ENCODE results near the gene LRRC27.

The LRRC27 gene

GRCh38 chr10:132392811-132393694, 61.1 kb downstream of the LRRC27 start:
- DNase-seq = no peak

GRCh38 chr10:132393695-132394181, 61.7 kb downstream of the LRRC27 start:
- DNase-seq = no peak

GRCh38 chr10:132394201-132394811, 62.3 kb downstream of the LRRC27 start:
- no peak for DNase-seq

GRCh38 chr10:132394936-132395703, 63.1 kb downstream of the LRRC27 start:
- DNase-seq = no peak

- no peak for DNase-seq
Measured at GRCh38 chr10:132395704-132396493, 63.9 kb downstream of the LRRC27 start.

- no peak for DNase-seq
Measured at GRCh38 chr10:132396494-132397035, 64.6 kb downstream of the LRRC27 start.

GRCh38 chr10:132397036-132397541, 65.1 kb downstream of the LRRC27 start, which contains the start of gene PWWP2B:
Gene PWWP2B (plus strand): TSS chr10:132397200. CDS start chr10:132397227, 27 bp downstream.
- DNase-seq = peak; percentile 21

GRCh38 chr10:132397671-132398565, 65.9 kb downstream of the LRRC27 start:
- DNase-seq = peak; percentile 38

- DNase-seq = no peak
Measured at GRCh38 chr10:132398566-132398991, 66.6 kb downstream of the LRRC27 start.

GRCh38 chr10:132399117-132400035, 67.4 kb downstream of the LRRC27 start:
- no peak for DNase-seq

GRCh38 chr10:132400041-132400546, 68.1 kb downstream of the LRRC27 start:
- no peak for DNase-seq

- DNase-seq = no peak
Measured at GRCh38 chr10:132400547-132401151, 68.7 kb downstream of the LRRC27 start.

- no peak for DNase-seq
Measured at GRCh38 chr10:132401401-132402118, 69.6 kb downstream of the LRRC27 start.

- DNase-seq = no peak
Measured at GRCh38 chr10:132402781-132403241, 70.8 kb downstream of the LRRC27 start.

GRCh38 chr10:132403511-132404168, 71.6 kb downstream of the LRRC27 start:
- no peak for DNase-seq

GRCh38 chr10:132404169-132404880, 72.3 kb downstream of the LRRC27 start:
- DNase-seq = no peak

Data from NCI-H345 (cell line).